GM12801 (cell line): Measurements from ENCODE around the gene BORA.

Experiments
- CTCF ChIP-seq: IDR thresholded peaks from one replicate; pipeline ENCODE4 v1.5.1; 2011; ENCODE audit warnings: control low read depth; ENCODE audit not compliant: insufficient read length; ENCODE audit errors: extremely low read depth

The BORA gene

DNA sequence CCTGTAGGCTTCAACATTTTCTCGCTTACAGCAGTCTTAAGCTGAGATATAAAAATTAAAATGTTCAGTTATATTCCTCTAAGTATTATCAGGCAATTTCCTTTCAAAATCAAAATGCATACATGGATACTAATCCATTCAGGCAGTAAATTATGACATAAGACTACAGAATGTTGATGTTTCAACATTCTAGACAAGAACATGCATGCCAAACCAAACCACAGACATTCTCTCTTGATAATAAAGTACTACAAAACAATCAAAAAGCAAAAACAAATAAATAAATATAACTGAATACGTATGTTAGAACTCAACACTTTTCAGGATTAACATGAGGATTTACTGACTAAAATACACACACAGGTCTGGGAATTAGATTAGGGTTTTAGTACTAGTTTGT is 46.3 kb downstream of the BORA start:
- no peak for TF ChIP-seq CTCF

GRCh38 chr13:72781451-72782439 is 54.0 kb downstream of the BORA start, which contains the start of the genes DIS3 and PIBF1:
Gene DIS3 (minus strand): TSS chr13:72781900. CDS start chr13:72781832, 68 bp downstream.
Gene PIBF1 (plus strand): TSS chr13:72782133. CDS start chr13:72783470, 1,337 bp downstream.
- TF ChIP-seq CTCF: no peak

GRCh38 chr13:72782717-72783116 is 55.0 kb downstream of the BORA start:
- TF ChIP-seq CTCF: no peak

GRCh38 chr13:72788831-72789230 is 61.1 kb downstream of the BORA start:
- no peak for TF ChIP-seq CTCF

DNA sequence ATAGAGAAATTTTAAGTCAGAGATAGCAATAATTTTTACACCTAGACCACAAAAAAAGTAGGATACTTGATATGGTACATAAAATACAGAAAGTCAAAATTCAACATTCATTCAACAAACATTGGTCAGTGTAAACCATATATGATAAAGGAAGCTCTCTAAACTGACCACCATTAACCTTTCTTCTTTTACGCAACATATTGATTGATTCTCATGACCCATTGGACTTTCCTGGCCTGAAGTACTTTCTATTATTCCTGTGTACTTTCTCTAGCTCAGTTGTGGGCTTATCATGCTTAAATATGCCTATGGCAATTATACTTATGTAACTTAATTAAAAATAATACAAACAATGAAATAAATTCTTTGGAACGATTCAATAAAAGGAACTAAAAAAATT is 64.9 kb downstream of the BORA start:
- no peak for TF ChIP-seq CTCF

DNA sequence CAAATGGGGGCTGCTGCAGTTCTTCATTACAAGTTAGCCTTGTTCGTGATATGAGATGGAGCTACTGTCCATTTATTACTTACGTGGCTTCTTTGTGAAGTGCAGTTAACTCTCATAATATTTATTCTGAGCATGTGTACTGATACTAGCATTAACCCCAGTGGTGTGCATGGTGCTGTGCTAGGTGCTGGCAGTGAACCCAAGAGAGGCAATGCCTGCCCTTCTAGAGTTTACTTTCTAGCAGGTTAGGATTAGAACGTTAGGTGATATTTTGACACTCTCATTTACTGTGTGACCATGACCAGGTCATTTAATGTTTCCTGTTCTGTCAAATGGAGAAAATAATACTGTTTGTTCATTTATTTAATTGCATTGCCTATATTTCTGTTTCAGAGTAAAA is 71.1 kb downstream of the BORA start:
- TF ChIP-seq CTCF: no peak

DNA sequence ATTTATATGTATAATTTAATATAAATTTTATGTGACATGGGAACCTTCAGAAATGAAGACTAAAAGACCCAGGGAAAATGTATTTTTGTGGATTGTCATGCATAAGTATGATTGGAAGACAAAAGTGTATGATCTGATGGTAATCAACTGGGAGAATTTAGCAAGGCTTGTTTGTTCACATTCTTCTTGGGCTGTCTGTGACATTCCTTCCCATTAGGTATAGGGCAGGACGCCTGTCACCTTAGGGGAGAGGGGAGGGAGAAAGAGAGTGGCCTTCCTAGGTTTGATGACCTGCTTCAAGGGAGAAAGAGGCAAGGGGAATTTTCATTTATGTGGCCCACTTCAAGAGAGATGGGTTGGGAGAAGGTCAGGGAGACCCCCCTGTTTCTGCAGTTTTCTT is 76.6 kb downstream of the BORA start:
- no peak for TF ChIP-seq CTCF
